Neural cell (in vitro differentiated cells): Measurements from ENCODE around the gene AGBL4. TPM values are rescaled to one million over a fixed set of nuclear protein-coding genes. Genes with fewer than 3 reads are reported as not detected.

Source experiments
- H2AFZ ChIP-seq: fragments of 200-600, 300-800 bp; sonication (generic), shearing (Covaris generic); 2 replicates; pipeline ENCODE4 v1.6.0; 2014; ENCODE audit warnings: low read depth, mild to moderate bottlenecking, antibody characterized with exemption, low read length, moderate library complexity
- H3F3A ChIP-seq: fragments of 200-600 bp; shearing (Covaris generic); 2 replicates; pipeline ENCODE4 v1.6.1; 2016; ENCODE audit warnings: mild to moderate bottlenecking, moderate library complexity, mixed read lengths, antibody characterized with exemption, low read length; ENCODE audit not compliant: insufficient read depth, poor library complexity, severe bottlenecking
- H3K27ac ChIP-seq: fragments of 200-600, 300-800 bp; sonication (generic), shearing (Covaris generic); 2 replicates; pipeline ENCODE4 v1.5.1; 2014; ENCODE audit warnings: mild to moderate bottlenecking, low read length, moderate library complexity
- H3K27me3 ChIP-seq: fragments of 300-800, 200-600 bp; sonication (generic), shearing (Covaris generic); 2 replicates; pipeline ENCODE4 v1.6.0; 2014; ENCODE audit warnings: mild to moderate bottlenecking, low read depth, low read length, moderate library complexity; ENCODE audit not compliant: insufficient read depth
- H3K36me3 ChIP-seq: fragments of 300-800, 200-600 bp; sonication (generic), shearing (Covaris generic); 2 replicates; pipeline ENCODE4 v1.5.1; 2014; ENCODE audit warnings: mild to moderate bottlenecking, antibody characterized with exemption, low read length, moderate library complexity; ENCODE audit not compliant: insufficient read depth
- H3K4me2 ChIP-seq: fragments of 300-800, 200-600 bp; sonication (generic), shearing (Covaris generic); 2 replicates; pipeline ENCODE4 v1.6.0; 2014; ENCODE audit warnings: mild to moderate bottlenecking, low read length
- H3K4me3 ChIP-seq: fragments of 300-800, 200-600 bp; sonication (generic), shearing (Covaris generic); 2 replicates; pipeline ENCODE4 v1.5.1; 2014; ENCODE audit warnings: mild to moderate bottlenecking, low read length, moderate library complexity
- H3K79me2 ChIP-seq: fragments of 200-600 bp; shearing (Covaris generic); replicated peaks from 2 replicates; pipeline ENCODE4 v1.6.0; 2014; ENCODE audit warnings: mild to moderate bottlenecking, low read length, moderate library complexity; ENCODE audit not compliant: insufficient read depth
- H3K9ac ChIP-seq: fragments of 300-800, 200-600 bp; sonication (generic), shearing (Covaris generic); 2 replicates; pipeline ENCODE4 v1.6.1; 2016; ENCODE audit warnings: mild to moderate bottlenecking, low read length, mixed read lengths
- H3K9me2 ChIP-seq: fragments of 200-600 bp; shearing (Covaris generic); 2 replicates; pipeline ENCODE4 v1.6.1; 2016; ENCODE audit warnings: mild to moderate bottlenecking, low read length, mixed read lengths; ENCODE audit not compliant: insufficient read depth
- H3K9me3 ChIP-seq: fragments of 200-600, 300-800 bp; sonication (generic), shearing (Covaris generic); 2 replicates; pipeline ENCODE4 v1.6.1; 2016; ENCODE audit warnings: mild to moderate bottlenecking, mixed run types, low read length, moderate library complexity, mixed read lengths
- H4K20me1 ChIP-seq: fragments of 200-600 bp; shearing (Covaris generic); 2 replicates; pipeline ENCODE4 v1.6.1; 2016; ENCODE audit warnings: mild to moderate bottlenecking, mixed run types; ENCODE audit not compliant: insufficient read depth
- EP300 ChIP-seq: fragments of 450-650 bp; conservative IDR thresholded peaks from 2 replicates; pipeline ENCODE4 v1.6.1; 2014; ENCODE audit warnings: antibody characterized with exemption, mild to moderate bottlenecking, moderate library complexity; ENCODE audit not compliant: poor library complexity, severe bottlenecking
- EZH2 ChIP-seq: fragments of 200-600, 300-800 bp; shearing (Covaris generic), sonication (generic); IDR thresholded peaks from 2 replicates; pipeline ENCODE4 v1.6.1; 2014; ENCODE audit warnings: antibody characterized with exemption, low read length, borderline replicate concordance, mild to moderate bottlenecking; ENCODE audit not compliant: insufficient read depth, poor library complexity, severe bottlenecking
- MXI1 ChIP-seq: fragments of 450-650 bp; conservative IDR thresholded peaks from 2 replicates; pipeline ENCODE4 v1.6.1; 2014; ENCODE audit warnings: antibody characterized with exemption, mild to moderate bottlenecking; ENCODE audit not compliant: poor library complexity, severe bottlenecking
- POLR2AphosphoS5 ChIP-seq: IDR thresholded peaks from 2 replicates; pipeline ENCODE4 v1.6.1; 2012
- RAD21 ChIP-seq: fragments of 450-650 bp; conservative IDR thresholded peaks from 2 replicates; pipeline ENCODE4 v1.6.1; 2014; ENCODE audit warnings: antibody characterized with exemption, mild to moderate bottlenecking, moderate library complexity
- SMC3 ChIP-seq: fragments of 450-650 bp; conservative IDR thresholded peaks from 2 replicates; pipeline ENCODE4 v1.6.1; 2014; ENCODE audit warnings: antibody characterized with exemption, mild to moderate bottlenecking, moderate library complexity; ENCODE audit not compliant: poor library complexity
- TAF1 ChIP-seq: IDR thresholded peaks from 2 replicates; pipeline ENCODE4 v1.6.1; 2012; ENCODE audit warnings: low read depth
- polyA plus RNA-seq: library from polyadenylated mRNA; depleted of rRNA; stranded (reverse); fragments of >200 nt; gene quantifications from 2 replicates; pipeline ENCODE4 v1.2.3, GENCODE V29; 2014
- TF ChIP-seq, protein P1 (sequence below): IDR thresholded peaks from 2 replicates; pipeline ENCODE4 v1.6.1; 2012; ENCODE audit warnings: borderline replicate concordance
- TF ChIP-seq, protein P2 (sequence below): fragments of 450-650 bp; IDR thresholded peaks from 2 replicates; pipeline ENCODE4 v1.5.1; 2014; ENCODE audit warnings: antibody characterized with exemption, mild to moderate bottlenecking, moderate library complexity; ENCODE audit not compliant: poor library complexity, severe bottlenecking

AGBL4 gene
- polyA plus RNA-seq, 1 donor from 2014 or later: 1.3 TPM

DNA sequence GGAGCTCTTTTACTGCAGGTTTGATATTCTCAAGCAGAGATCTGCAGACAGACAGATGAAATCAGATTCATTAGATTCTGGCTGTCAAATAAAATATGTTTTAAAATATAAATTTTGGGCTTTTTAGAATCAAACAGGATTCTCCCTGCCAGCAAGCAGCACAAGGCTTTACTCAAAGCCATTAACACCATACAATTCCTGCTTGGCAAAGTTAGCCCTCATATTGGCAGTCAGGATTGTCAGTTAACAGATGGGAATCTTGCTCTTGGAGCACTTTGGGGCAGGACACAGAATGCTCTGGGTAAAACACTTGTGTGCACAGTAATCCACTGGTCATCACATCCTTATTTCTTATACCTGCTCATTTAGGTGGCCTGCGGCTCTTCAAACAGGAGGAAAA lies 686.5 kb downstream of the AGBL4 start:
- H3K4me2 ChIP-seq: no peak overlapping the region
- no peak overlapping the region for H3K9ac ChIP-seq
- H3K79me2 ChIP-seq: no peaks in the 10 kb centered on the region
- H2AFZ ChIP-seq: no peak overlapping the region
- H3K36me3 ChIP-seq: no peaks in the 10 kb centered on the region
- H3K9me3 ChIP-seq: peaks cover 3% of the 10 kb centered on the region
- TF ChIP-seq POLR2AphosphoS5 (no peak), MXI1 (no peak), RAD21 (no peak), SMC3 (no peak), EZH2 (no peak), TAF1 (no peak), EP300 (no peak)
- TF ChIP-seq, protein P1, sequence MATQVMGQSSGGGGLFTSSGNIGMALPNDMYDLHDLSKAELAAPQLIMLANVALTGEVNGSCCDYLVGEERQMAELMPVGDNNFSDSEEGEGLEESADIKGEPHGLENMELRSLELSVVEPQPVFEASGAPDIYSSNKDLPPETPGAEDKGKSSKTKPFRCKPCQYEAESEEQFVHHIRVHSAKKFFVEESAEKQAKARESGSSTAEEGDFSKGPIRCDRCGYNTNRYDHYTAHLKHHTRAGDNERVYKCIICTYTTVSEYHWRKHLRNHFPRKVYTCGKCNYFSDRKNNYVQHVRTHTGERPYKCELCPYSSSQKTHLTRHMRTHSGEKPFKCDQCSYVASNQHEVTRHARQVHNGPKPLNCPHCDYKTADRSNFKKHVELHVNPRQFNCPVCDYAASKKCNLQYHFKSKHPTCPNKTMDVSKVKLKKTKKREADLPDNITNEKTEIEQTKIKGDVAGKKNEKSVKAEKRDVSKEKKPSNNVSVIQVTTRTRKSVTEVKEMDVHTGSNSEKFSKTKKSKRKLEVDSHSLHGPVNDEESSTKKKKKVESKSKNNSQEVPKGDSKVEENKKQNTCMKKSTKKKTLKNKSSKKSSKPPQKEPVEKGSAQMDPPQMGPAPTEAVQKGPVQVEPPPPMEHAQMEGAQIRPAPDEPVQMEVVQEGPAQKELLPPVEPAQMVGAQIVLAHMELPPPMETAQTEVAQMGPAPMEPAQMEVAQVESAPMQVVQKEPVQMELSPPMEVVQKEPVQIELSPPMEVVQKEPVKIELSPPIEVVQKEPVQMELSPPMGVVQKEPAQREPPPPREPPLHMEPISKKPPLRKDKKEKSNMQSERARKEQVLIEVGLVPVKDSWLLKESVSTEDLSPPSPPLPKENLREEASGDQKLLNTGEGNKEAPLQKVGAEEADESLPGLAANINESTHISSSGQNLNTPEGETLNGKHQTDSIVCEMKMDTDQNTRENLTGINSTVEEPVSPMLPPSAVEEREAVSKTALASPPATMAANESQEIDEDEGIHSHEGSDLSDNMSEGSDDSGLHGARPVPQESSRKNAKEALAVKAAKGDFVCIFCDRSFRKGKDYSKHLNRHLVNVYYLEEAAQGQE: no peak
- TF ChIP-seq, protein P2, sequence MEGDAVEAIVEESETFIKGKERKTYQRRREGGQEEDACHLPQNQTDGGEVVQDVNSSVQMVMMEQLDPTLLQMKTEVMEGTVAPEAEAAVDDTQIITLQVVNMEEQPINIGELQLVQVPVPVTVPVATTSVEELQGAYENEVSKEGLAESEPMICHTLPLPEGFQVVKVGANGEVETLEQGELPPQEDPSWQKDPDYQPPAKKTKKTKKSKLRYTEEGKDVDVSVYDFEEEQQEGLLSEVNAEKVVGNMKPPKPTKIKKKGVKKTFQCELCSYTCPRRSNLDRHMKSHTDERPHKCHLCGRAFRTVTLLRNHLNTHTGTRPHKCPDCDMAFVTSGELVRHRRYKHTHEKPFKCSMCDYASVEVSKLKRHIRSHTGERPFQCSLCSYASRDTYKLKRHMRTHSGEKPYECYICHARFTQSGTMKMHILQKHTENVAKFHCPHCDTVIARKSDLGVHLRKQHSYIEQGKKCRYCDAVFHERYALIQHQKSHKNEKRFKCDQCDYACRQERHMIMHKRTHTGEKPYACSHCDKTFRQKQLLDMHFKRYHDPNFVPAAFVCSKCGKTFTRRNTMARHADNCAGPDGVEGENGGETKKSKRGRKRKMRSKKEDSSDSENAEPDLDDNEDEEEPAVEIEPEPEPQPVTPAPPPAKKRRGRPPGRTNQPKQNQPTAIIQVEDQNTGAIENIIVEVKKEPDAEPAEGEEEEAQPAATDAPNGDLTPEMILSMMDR: no peak
- no peaks in the 10 kb centered on the region for H3K27me3 ChIP-seq
- H3K9me2 ChIP-seq: no peaks in the 10 kb centered on the region
- H3K27ac ChIP-seq: no peak overlapping the region
- no peak overlapping the region for H3K4me3 ChIP-seq
- no peaks in the 10 kb centered on the region for H4K20me1 ChIP-seq
- no peaks in the 10 kb centered on the region for H3F3A ChIP-seq

DNA sequence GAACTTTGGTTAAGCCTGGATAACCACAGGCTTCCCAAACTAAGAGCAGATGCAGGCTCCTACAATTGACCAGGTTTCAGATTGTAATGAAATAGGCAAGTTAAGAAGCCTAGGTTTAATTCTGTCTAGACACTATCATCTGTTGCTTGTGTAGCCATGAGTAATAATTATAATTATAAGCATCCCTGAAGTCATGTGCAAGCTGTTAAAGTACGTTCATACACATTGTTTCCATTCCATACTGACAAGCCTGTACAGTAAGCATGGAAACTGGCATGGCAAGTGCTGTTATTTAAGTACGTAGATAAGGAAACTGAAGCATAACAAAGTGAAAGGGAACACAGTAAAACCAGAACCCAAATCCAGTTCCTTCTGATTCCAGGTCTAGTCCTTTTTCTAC lies 689.8 kb downstream of the AGBL4 start:
- Histone ChIP-seq H3K9ac (no peak overlapping the region), H2AFZ (no peak overlapping the region), H3K27me3 (no peaks in the 10 kb centered on the region), H3K79me2 (no peaks in the 10 kb centered on the region), H3K4me3 (no peak overlapping the region), H3K9me2 (no peaks in the 10 kb centered on the region), H4K20me1 (no peaks in the 10 kb centered on the region), H3F3A (no peaks in the 10 kb centered on the region), H3K36me3 (no peaks in the 10 kb centered on the region), H3K9me3 (no peaks in the 10 kb centered on the region), H3K27ac (no peak overlapping the region), H3K4me2 (no peak overlapping the region)
- TF ChIP-seq EZH2 (no peak), MXI1 (no peak), RAD21 (no peak), POLR2AphosphoS5 (no peak), TAF1 (no peak), SMC3 (no peak), EP300 (no peak)
- TF ChIP-seq, protein P2: no peak
- TF ChIP-seq, protein P1: no peak
